Lower leg skin (tissue), 3 donors: ENCODE measurements around the gene C11orf71.

Source experiments
- POLR2A ChIP-seq, 2 donors: fragments of 450-650 bp; IDR thresholded peaks; one replicate each; pipeline ENCODE4 v1.6.1; 2016 to 2017; ENCODE audit warnings: antibody characterized with exemption in 2 of 2, mild to moderate bottlenecking in 1 of 2, moderate library complexity in 1 of 2
- TF ChIP-seq, protein P1 (sequence below), 3 donors: fragments of 450-650 bp; IDR thresholded peaks; one replicate each; pipeline ENCODE4 v1.5.1; 2016; ENCODE audit warnings: antibody characterized with exemption in 3 of 3, mild to moderate bottlenecking in 3 of 3, moderate library complexity in 2 of 3

DNA sequence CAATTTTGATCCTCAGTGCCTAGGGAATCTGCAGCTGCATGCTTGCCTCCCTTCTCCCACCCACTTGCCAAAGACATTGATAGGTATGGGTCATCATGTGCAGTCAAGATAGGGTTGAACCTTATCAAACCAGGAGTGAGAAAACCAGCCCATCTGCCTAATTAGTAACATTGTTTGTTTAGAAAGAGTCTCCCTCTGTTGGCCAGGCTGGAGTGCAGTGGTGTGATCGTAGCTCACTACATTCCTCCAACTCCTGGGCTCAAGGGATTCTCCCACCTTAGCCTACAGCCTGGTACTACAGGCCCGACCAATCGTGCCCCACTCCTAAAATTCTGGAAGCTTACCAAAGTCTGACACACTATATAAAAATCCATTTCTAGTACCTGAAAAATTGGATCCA, 4.6 kb downstream of the C11orf71 start:
- TF ChIP-seq, protein P1, sequence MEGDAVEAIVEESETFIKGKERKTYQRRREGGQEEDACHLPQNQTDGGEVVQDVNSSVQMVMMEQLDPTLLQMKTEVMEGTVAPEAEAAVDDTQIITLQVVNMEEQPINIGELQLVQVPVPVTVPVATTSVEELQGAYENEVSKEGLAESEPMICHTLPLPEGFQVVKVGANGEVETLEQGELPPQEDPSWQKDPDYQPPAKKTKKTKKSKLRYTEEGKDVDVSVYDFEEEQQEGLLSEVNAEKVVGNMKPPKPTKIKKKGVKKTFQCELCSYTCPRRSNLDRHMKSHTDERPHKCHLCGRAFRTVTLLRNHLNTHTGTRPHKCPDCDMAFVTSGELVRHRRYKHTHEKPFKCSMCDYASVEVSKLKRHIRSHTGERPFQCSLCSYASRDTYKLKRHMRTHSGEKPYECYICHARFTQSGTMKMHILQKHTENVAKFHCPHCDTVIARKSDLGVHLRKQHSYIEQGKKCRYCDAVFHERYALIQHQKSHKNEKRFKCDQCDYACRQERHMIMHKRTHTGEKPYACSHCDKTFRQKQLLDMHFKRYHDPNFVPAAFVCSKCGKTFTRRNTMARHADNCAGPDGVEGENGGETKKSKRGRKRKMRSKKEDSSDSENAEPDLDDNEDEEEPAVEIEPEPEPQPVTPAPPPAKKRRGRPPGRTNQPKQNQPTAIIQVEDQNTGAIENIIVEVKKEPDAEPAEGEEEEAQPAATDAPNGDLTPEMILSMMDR (IDR thresholded peaks at IDR 0.05) = no peak
- no peak for TF ChIP-seq POLR2A (IDR thresholded peaks at IDR 0.05)
